K562 (cell line): ENCODE measurements around the gene ZNF687.

Experiments used
- HCFC1 ChIP-seq: IDR thresholded peaks from 2 replicates; pipeline ENCODE4 v1.6.1; 2012; ENCODE audit warnings: low read depth, low read length, improper control_type of control experiment
- POLR2A ChIP-seq: fragments of 450-650 bp; conservative IDR thresholded peaks from 2 replicates; pipeline ENCODE4 v1.6.1; 2016
- ZBTB1 ChIP-seq: sonication (generic); formaldehyde crosslinking; IDR thresholded peaks from 2 replicates; pipeline ENCODE4 v1.8.1; 2023; ENCODE audit warnings: missing genetic modification reagents, low read depth, mild to moderate bottlenecking, borderline replicate concordance
- TF ChIP-seq, protein P1 (sequence below), 3 experiments: IDR thresholded peaks in 2 of 3; conservative IDR thresholded peaks in 1 of 3; 2 replicates each; pipeline ENCODE4 v1.5.1; 2011 to 2012; ENCODE audit warnings: low read length in 3 of 3, mild to moderate bottlenecking in 3 of 3, control low read depth in 2 of 3, improper control_type of control experiment in 1 of 3, inconsistent platforms in 1 of 3, low read depth in 1 of 3, mixed read lengths in 1 of 3, moderate library complexity in 1 of 3; ENCODE audit not compliant: insufficient read depth in 2 of 3

DNA sequence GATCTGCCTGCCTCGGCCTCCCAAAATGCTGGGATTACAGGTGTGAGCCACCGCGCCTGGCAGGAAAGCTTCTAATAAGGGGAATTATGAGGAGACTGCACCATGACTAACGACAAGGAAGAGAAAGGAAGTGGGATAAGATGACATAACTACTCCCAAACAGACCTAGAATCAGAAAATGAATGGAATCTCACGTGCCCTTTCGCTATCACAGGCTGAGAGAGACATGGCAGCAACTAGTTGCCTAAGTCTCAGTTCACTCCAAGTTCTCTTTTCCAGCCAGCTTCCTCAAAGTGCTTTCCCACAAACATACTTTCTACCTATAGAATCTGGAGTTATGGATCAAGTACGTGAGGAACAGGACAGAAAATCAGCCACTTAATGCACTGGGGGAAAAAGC, 43.1 kb downstream of the ZNF687 start:
- TF ChIP-seq, protein P1, sequence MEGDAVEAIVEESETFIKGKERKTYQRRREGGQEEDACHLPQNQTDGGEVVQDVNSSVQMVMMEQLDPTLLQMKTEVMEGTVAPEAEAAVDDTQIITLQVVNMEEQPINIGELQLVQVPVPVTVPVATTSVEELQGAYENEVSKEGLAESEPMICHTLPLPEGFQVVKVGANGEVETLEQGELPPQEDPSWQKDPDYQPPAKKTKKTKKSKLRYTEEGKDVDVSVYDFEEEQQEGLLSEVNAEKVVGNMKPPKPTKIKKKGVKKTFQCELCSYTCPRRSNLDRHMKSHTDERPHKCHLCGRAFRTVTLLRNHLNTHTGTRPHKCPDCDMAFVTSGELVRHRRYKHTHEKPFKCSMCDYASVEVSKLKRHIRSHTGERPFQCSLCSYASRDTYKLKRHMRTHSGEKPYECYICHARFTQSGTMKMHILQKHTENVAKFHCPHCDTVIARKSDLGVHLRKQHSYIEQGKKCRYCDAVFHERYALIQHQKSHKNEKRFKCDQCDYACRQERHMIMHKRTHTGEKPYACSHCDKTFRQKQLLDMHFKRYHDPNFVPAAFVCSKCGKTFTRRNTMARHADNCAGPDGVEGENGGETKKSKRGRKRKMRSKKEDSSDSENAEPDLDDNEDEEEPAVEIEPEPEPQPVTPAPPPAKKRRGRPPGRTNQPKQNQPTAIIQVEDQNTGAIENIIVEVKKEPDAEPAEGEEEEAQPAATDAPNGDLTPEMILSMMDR (IDR thresholded peaks at IDR 0.05 in 2 of 3, conservative IDR thresholded peaks at IDR 0.05 in 1 of 3; ENCODE audit: insufficient read depth in 2 of 3, low read depth in 1 of 3, low read length in 3 of 3), result no peak
- TF ChIP-seq POLR2A, result no peak
- TF ChIP-seq HCFC1, result no peak
- TF ChIP-seq ZBTB1 (CRISPR knock-in tag), result no peak
